Measurements from ENCODE around the gene GAA. TPM values are rescaled to one million over a fixed set of nuclear protein-coding genes. Genes with fewer than 3 reads are reported as not detected.

The GAA gene
- total and polyA plus RNA-seq, 2 of the 13 experiments (the other 11 are each of a cell fraction or from before 2014, with no cell fraction given) = 21.6 to 36.4 TPM

DNA sequence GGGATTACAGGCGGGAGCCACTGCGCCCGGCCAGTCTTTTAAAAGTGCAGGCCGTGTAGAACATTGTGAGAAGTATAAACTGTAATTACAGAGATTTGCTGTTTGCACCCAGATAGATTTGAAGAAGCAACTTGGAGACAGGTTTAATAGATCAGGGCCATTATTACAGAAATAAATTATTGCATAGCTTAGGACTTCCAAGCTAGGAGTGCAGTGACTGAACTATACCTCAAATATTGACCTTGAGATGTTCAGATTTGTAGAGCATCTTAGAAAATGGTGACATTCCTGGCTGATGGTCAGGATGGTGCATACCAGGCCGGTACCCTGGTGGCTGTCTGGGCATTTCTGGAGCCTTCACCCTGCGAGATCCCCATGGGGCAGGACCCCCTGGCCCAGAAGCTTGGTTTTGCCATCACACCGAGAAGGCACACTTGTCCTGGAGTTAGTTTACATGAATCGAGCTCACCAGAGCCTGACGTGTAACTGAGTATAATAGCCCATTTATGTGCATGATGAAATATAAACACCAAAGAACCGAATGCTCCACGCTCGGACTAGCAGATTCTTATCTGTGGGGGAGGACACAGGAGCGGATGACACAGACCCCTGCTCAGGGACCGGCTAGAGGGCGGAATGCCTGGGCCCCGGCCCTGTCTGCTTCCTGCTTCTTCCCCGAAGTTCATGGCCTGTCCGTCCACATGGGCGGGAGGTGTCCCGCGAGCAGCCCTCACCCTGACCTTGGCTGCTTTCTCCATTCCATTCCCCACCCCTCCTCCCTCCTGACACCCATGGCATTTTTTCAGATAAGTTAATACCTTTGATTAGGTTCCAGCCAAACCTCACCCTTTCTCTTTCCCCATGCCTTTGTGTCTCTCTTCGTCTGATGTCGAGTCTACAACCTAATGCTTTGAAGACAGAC is 32.8 kb upstream of the GAA start (continued):
- no peak for TF ChIP-seq NFAT5 (CRISPR knock-in tag; IDR thresholded peaks at IDR 0.05)
- TF ChIP-seq CREM (IDR thresholded peaks at IDR 0.05) = peak; percentile 45; the same call in 1 of the 2 replicates
- TF ChIP-seq CREM (CRISPR knock-in tag; IDR thresholded peaks at IDR 0.05) = no peak
- TF ChIP-seq SP4 (CRISPR knock-in tag; IDR thresholded peaks at IDR 0.05) = peak; percentile 32; the same call in 1 of the 2 replicates
- no peak for TF ChIP-seq REXO4 (CRISPR knock-in tag; IDR thresholded peaks at IDR 0.05; ENCODE audit: borderline replicate concordance)
- TF ChIP-seq THRA (CRISPR knock-in tag; IDR thresholded peaks at IDR 0.05; ENCODE audit: borderline replicate concordance) = peak; percentile 55; the same call in 1 of the 2 replicates
- no peak for TF ChIP-seq KDM3A (CRISPR knock-in tag; IDR thresholded peaks at IDR 0.05; ENCODE audit: low read depth)
- no peak for TF ChIP-seq U2AF2 (IDR thresholded peaks at IDR 0.05; ENCODE audit: low read depth, low read length)
- no peak for TF ChIP-seq ZNF251 (CRISPR knock-in tag; IDR thresholded peaks at IDR 0.05)
- no peak for TF ChIP-seq HOXD1 (CRISPR knock-in tag; IDR thresholded peaks at IDR 0.05)
- no peak for TF ChIP-seq ZFP62 (CRISPR knock-in tag; IDR thresholded peaks at IDR 0.05)
- TF ChIP-seq, protein P1, sequence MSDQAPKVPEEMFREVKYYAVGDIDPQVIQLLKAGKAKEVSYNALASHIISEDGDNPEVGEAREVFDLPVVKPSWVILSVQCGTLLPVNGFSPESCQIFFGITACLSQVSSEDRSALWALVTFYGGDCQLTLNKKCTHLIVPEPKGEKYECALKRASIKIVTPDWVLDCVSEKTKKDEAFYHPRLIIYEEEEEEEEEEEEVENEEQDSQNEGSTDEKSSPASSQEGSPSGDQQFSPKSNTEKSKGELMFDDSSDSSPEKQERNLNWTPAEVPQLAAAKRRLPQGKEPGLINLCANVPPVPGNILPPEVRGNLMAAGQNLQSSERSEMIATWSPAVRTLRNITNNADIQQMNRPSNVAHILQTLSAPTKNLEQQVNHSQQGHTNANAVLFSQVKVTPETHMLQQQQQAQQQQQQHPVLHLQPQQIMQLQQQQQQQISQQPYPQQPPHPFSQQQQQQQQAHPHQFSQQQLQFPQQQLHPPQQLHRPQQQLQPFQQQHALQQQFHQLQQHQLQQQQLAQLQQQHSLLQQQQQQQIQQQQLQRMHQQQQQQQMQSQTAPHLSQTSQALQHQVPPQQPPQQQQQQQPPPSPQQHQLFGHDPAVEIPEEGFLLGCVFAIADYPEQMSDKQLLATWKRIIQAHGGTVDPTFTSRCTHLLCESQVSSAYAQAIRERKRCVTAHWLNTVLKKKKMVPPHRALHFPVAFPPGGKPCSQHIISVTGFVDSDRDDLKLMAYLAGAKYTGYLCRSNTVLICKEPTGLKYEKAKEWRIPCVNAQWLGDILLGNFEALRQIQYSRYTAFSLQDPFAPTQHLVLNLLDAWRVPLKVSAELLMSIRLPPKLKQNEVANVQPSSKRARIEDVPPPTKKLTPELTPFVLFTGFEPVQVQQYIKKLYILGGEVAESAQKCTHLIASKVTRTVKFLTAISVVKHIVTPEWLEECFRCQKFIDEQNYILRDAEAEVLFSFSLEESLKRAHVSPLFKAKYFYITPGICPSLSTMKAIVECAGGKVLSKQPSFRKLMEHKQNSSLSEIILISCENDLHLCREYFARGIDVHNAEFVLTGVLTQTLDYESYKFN (CRISPR knock-in tag; conservative IDR thresholded peaks at IDR 0.05) = peak; percentile 50
- no peak for TF ChIP-seq ISX (CRISPR knock-in tag; conservative IDR thresholded peaks at IDR 0.05)
- peak; percentile 56; the same call in 1 of the 2 replicates for TF ChIP-seq SMAD3 (CRISPR knock-in tag; IDR thresholded peaks at IDR 0.05)
- TF ChIP-seq ONECUT2 (CRISPR knock-in tag; IDR thresholded peaks at IDR 0.05) = no peak

Data from HepG2 (cell line).